Activated T-cell treated with anti-CD3 and anti-CD28 coated beads, Interleukin-2, amount 50 U/mL, for 72 hours (primary cell): ENCODE results near the gene POFUT1. TPM values are rescaled to one million over a fixed set of nuclear protein-coding genes. Genes with fewer than 3 reads are reported as not detected.
"Not testable (repeated sequence)": the region's sequence is repeated elsewhere in the genome, so short reads cannot be mapped to it uniquely, and the experiment has no call there.

Experiments
- ATAC-seq, 2 donors: fragments of 150-1000 bp; cut with Tn5 transposase; replicated peaks in 1 of 2; 2 replicates each; pipeline ENCODE4 v1.10.0; 2021; ENCODE audit warnings: moderate library complexity in 2 of 2, mild to moderate bottlenecking in 1 of 2
- DNase-seq, 2 donors: peaks; one replicate each; pipeline ENCODE4 v3.0.0; 2021 to 2022; ENCODE audit warnings: mixed read lengths in 1 of 2
- H3K27ac Mint-ChIP-seq: one replicate; pipeline ENCODE4 v1.8.0; 2022; ENCODE audit warnings: mild to moderate bottlenecking, moderate library complexity, mixed read lengths
- H3K27me3 Mint-ChIP-seq: one replicate; pipeline ENCODE4 v1.8.0; 2022; ENCODE audit warnings: low read depth, mixed read lengths
- H3K36me3 Mint-ChIP-seq, 2 donors: one replicate each; pipeline ENCODE4 v1.8.0; 2022; ENCODE audit warnings: mixed read lengths in 2 of 2, mild to moderate bottlenecking in 1 of 2; ENCODE audit not compliant: insufficient read depth in 2 of 2
- H3K4me1 Mint-ChIP-seq: one replicate; pipeline ENCODE4 v1.8.0; 2022; ENCODE audit warnings: low read depth, mixed read lengths
- H3K4me3 Mint-ChIP-seq, 2 donors: one replicate each; pipeline ENCODE4 v1.8.0; 2022; ENCODE audit warnings: mild to moderate bottlenecking in 2 of 2, mixed read lengths in 2 of 2, moderate library complexity in 2 of 2
- H3K9me3 Mint-ChIP-seq, 2 donors: one replicate each; pipeline ENCODE4 v1.8.0; 2022; ENCODE audit warnings: mixed read lengths in 2 of 2
- total RNA-seq, 2 donors: library from RNA; stranded (reverse); gene quantifications; one replicate each; pipeline ENCODE4 v1.2.3, GENCODE V29; 2022

Gene POFUT1
- total RNA-seq, 2 donors from 2014 or later = 59.7 to 63.2 TPM

GRCh38 chr20:32192698-32193097, 15.0 kb upstream of the POFUT1 start:
- no peak overlapping the region for H3K4me3 Mint-ChIP-seq
- peaks cover 16 to 30% of the 10 kb centered on the region in 2 donors for H3K36me3 Mint-ChIP-seq
- peaks cover 73% of the 10 kb centered on the region for H3K4me1 Mint-ChIP-seq
- DNase-seq (no peak), ATAC-seq (no peak)
- H3K9me3 Mint-ChIP-seq = no peaks in the 10 kb centered on the region
- peak overlapping the region; percentile 66 for H3K27ac Mint-ChIP-seq
- H3K27me3 Mint-ChIP-seq = no peaks in the 10 kb centered on the region

- not testable (repeated sequence) for ATAC-seq
- peaks cover 19 to 33% of the 10 kb centered on the region in 2 donors for H3K36me3 Mint-ChIP-seq
These were observed 14.3 kb upstream of the POFUT1 start for GRCh38 chr20:32193336-32193735.

DNA sequence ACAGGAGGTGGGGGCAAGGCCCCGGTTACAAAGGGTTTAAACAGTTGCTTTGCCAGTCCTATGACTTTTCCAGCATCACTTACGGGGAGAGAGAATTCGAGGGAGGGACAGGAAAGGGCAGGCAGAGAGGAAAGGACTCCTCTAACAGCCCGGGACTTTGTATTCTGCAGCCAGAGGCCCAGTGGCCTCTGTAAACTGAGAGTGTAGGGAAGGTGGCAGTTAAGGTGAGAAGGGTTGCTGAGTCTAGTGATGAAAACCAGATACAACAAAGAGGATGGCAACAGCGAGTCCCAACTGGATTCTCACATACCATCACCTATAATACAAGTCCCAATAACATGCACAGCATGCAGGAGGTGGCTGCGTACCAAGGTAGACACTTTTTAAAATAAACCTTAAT, 13.7 kb upstream of the POFUT1 start:
- peaks cover 19 to 34% of the 10 kb centered on the region in 2 donors for H3K36me3 Mint-ChIP-seq
- peak overlapping the region in 1 of 2 donors; percentile 14 for H3K4me3 Mint-ChIP-seq
- H3K27me3 Mint-ChIP-seq = no peaks in the 10 kb centered on the region
- H3K9me3 Mint-ChIP-seq = no peaks in the 10 kb centered on the region
- peaks cover 83% of the 10 kb centered on the region for H3K4me1 Mint-ChIP-seq
- no peak for DNase-seq
- H3K27ac Mint-ChIP-seq = peak overlapping the region; percentile 87
- no peak for ATAC-seq

More at GRCh38 chr20:32193336-32193735, 14.3 kb upstream of the POFUT1 start:
- H3K9me3 Mint-ChIP-seq, H3K27ac Mint-ChIP-seq, H3K4me3 Mint-ChIP-seq, H3K27me3 Mint-ChIP-seq, DNase-seq: not testable (repeated sequence)
- peaks cover 77% of the 10 kb centered on the region for H3K4me1 Mint-ChIP-seq

DNA sequence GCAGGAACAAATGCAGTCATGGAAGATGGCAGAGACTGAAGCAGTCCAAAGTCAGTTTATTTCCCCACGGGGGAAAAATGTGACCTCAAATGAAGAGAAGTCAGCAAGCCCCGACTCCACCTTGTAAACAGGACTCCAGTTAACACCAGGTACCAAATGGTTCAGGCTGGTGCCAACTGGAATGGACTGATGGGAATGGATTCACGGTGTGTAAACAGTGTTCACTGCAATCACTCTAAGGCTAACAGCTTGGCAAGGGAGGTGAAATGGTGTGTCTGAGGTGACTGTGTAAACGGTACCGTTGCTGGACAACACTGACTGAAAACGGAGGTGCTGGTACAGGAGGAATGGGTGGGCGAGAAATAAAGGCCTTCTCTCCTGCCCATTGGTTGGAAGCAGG, 12.1 kb upstream of the POFUT1 start:
- DNase-seq (no peak), ATAC-seq (no peak)
- peaks cover 23 to 42% of the 10 kb centered on the region in 2 donors for H3K36me3 Mint-ChIP-seq
- no peak overlapping the region for H3K4me3 Mint-ChIP-seq
- peak overlapping the region; percentile 30 for H3K27ac Mint-ChIP-seq
- H3K27me3 Mint-ChIP-seq = no peaks in the 10 kb centered on the region
- peaks cover 90% of the 10 kb centered on the region for H3K4me1 Mint-ChIP-seq
- no peaks in the 10 kb centered on the region for H3K9me3 Mint-ChIP-seq

- not testable (repeated sequence) for ATAC-seq, H3K9me3 Mint-ChIP-seq, H3K4me3 Mint-ChIP-seq, H3K27me3 Mint-ChIP-seq, DNase-seq, H3K27ac Mint-ChIP-seq
- Mint-ChIP-seq H3K36me3 (peaks cover 26 to 51% of the 10 kb centered on the region in 2 donors), H3K4me1 (peaks cover 90% of the 10 kb centered on the region)
These were observed 11.1 kb upstream of the POFUT1 start for GRCh38 chr20:32196613-32197012.

DNA sequence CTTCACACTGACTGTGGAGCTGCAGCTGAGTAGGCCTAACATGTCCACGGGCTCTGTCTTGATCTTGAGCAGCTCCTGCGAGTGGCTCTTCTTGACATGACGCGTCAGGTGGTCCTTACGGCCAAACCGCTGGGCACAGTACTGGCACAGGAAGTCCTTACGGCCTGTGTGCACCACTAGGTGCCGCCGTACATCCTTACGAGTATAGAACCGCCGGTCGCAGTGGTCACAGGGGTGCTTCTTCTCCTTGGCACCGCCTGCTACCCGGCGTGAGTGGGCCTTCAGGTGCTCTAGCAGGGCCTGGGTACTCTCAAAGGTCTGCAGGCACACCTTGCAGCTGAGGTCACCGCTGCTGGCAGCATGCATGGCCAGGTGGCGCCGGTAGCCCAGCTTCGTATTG, 10.5 kb upstream of the POFUT1 start:
- H3K4me1 Mint-ChIP-seq = peaks cover 91% of the 10 kb centered on the region

DNA sequence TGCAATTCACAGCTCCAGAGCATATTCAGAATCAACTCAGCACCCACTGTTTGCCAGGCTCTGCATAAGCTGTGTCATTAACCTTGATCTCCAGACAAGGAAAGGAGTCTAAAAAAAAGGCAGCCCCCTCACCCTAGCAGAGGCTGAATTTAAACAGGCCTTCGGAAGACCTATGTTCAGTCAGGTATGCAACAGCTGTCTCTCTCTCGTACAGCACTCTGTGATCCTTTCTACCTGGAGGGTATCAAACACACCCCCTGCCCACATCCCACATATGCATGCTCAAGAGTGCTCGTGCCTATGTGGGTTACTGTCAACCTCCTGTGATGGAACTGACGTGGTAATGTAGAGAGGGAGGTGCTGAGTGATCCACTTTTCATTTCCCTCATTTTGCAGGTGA, 8.7 kb upstream of the POFUT1 start:
- Mint-ChIP-seq H3K27me3 (no peaks in the 10 kb centered on the region), H3K36me3 (peaks cover 31 to 65% of the 10 kb centered on the region in 2 donors), H3K4me1 (peaks cover 92% of the 10 kb centered on the region), H3K4me3 (peak overlapping the region; percentile 12 to 69), H3K27ac (peak overlapping the region; percentile 51), H3K9me3 (no peaks in the 10 kb centered on the region)
- ATAC-seq (no peak), DNase-seq (no peak)

More for the DNA sequence above, 10.5 kb upstream of the POFUT1 start:
- not testable (repeated sequence) for H3K27ac Mint-ChIP-seq, DNase-seq, H3K4me3 Mint-ChIP-seq, H3K27me3 Mint-ChIP-seq, H3K9me3 Mint-ChIP-seq, ATAC-seq
- H3K36me3 Mint-ChIP-seq = peaks cover 26 to 55% of the 10 kb centered on the region in 2 donors

DNA sequence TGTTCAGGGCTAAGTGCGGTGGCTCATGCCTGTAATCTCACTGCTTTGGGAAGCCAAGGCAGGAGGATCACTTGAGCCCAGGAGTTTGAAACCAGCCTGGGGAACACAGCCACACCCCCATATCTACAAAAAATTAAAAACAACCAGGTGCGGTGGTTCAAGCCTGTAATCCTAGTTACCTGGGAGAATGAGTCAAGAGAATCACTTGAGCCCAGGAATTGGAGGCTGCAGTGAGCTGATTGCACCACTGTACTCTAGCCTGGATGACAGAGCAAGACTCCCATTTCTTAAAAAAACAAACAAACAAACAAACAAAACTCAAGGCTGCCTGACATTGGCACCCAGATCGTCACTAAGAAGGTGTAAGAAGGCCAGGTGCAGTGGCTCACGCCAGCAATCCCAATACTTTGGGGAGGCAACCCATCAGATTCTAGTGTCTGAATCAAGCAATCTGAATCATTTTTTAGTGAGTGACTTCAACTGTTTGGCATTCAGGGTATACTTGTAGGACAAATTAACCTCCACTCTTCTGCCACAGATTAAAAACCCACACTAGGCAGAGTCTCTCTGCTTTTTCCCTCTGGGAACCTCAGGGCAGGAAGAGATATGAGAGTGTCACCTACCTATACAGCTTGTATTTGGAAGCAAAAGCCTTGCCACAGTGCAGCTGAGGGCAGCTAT, 6.2 kb upstream of the POFUT1 start:
- H3K9me3 Mint-ChIP-seq = no peaks in the 10 kb centered on the region
- ATAC-seq (no peak), DNase-seq (no peak)
- H3K36me3 Mint-ChIP-seq = peaks cover 34 to 64% of the 10 kb centered on the region in 2 donors
- peak overlapping the region; percentile 92 to 100 for H3K4me3 Mint-ChIP-seq
- peak overlapping the region; percentile 99 for H3K27ac Mint-ChIP-seq
- H3K4me1 Mint-ChIP-seq = peaks cover 88% of the 10 kb centered on the region
- no peaks in the 10 kb centered on the region for H3K27me3 Mint-ChIP-seq

DNA sequence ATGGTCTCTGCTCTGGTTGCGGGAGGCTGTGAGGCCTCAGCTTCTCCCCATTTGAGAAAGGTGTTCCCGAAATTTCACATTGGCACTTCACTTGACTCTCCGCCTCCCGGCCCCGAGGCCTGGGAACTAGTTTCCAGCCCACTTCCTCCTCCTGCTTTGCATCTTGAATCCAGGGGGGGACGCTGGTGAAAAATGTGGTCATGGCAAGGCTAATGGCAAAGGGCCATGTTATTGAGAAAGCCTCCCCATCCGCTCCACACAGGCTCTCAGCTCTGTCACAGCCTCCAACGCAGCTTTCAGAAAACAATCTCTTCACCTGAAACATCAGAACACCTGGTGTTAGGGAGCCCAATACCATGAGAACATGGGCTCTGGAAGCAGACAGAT, 5.7 kb upstream of the POFUT1 start:
- Mint-ChIP-seq H3K9me3 (no peaks in the 10 kb centered on the region), H3K36me3 (peaks cover 40 to 69% of the 10 kb centered on the region in 2 donors), H3K4me1 (peaks cover 86% of the 10 kb centered on the region), H3K4me3 (peak overlapping the region; percentile 92 to 100), H3K27ac (peak overlapping the region; percentile 99), H3K27me3 (no peaks in the 10 kb centered on the region)
- ATAC-seq = no peak
- no peak for DNase-seq

DNA sequence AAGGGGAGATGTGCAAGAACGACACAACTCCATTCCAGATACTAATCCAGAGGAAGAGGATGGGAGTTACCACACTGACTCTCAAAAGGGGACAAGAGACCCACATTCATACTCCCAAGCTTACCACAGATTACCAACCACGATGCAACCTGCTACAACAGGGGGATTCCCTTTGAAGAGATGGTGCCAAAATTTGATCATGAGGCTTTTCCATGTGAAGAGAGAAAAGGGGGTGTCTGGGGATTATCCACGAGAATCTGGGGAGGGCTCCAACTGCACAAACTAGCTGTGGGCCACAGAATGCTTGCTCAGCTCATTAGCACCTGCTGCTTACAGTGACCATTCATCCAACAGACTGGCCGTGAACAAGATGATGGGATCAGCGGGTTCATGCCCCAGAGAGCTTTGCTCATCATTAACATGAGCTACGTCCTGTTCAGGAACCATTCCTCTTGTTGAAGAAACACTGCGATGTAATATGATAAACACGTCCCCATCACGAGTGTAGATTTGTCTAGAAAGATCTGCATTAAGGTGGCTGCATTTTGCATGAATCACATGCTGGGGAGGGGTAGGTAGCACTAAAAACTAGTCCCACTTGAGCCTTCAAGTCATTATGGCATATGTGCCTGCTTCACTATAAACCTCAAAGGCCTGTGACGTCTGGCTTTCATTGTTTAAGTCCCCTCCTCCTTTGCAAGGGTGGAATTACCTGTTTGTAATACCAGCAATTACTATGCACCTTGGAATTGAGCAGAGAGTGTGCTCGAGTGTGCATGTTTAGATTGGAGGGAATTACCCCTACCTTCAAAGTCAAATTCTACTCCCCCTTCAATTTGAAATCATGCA, 4.1 kb upstream of the POFUT1 start:
- peaks cover 35 to 59% of the 10 kb centered on the region in 2 donors for H3K36me3 Mint-ChIP-seq
- no peaks in the 10 kb centered on the region for H3K9me3 Mint-ChIP-seq
- peaks cover 77% of the 10 kb centered on the region for H3K4me1 Mint-ChIP-seq
- peak; percentile 62 to 67 for ATAC-seq
- peak overlapping the region; percentile 92 to 100 for H3K4me3 Mint-ChIP-seq
- H3K27me3 Mint-ChIP-seq = no peaks in the 10 kb centered on the region
- DNase-seq = peak; percentile 58 to 66
- peak overlapping the region; percentile 99 for H3K27ac Mint-ChIP-seq

GRCh38 chr20:32204205-32205109, 3.2 kb upstream of the POFUT1 start:
- Mint-ChIP-seq H3K27me3 (no peaks in the 10 kb centered on the region), H3K4me3 (peak overlapping the region; percentile 92 to 100), H3K4me1 (peaks cover 77% of the 10 kb centered on the region), H3K27ac (peak overlapping the region; percentile 99), H3K9me3 (no peaks in the 10 kb centered on the region), H3K36me3 (peaks cover 37 to 60% of the 10 kb centered on the region in 2 donors)
- DNase-seq = peak; percentile 81 to 85
- ATAC-seq = peak; percentile 74 to 79

DNA sequence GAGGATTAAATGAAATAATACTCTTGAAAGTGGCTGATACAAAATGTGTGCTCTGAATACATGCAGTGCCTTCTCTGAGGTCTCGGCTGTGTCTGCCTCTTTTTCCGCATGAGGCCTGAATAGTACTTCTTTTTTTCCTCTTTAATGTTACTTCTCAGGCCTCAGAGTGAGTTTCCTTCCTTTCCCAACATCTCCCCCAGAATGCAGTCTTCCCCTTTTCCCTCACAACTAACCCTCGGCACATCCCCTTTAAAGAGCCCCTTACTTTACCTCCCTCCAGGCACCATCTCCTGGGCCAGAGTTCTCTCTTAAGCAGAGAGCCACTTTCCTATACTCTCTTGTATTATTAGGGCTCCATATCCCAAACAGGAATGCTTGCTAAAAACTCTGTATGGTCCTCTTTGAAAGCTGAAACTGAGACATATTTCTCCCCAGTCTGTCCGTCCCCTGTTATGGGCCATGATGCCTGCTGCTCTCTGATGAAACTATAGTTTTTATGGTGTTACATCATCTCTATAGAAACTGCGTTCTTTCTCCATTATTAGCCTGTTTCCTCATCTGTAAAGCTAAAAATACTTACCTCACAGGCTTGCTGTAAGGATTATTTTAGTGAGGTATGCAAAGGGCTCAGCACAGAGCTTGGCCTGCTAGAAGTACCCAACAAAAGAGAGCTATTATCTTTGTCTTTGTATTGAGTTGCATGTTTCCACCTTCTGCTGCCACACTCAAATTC, 2.4 kb upstream of the POFUT1 start:
- Mint-ChIP-seq H3K27me3 (no peaks in the 10 kb centered on the region), H3K4me3 (peak overlapping the region; percentile 92 to 100), H3K4me1 (peaks cover 77% of the 10 kb centered on the region), H3K36me3 (peaks cover 38 to 62% of the 10 kb centered on the region in 2 donors), H3K9me3 (no peaks in the 10 kb centered on the region), H3K27ac (peak overlapping the region; percentile 99)
- ATAC-seq = no peak
- DNase-seq = no peak
